ENCODE measurements around the gene DIP2C. TPM values are rescaled to one million over a fixed set of nuclear protein-coding genes. Genes with fewer than 3 reads are reported as not detected.
A peak's percentile ranks its signal among the peaks of the same experiment; 100 is the strongest.

DIP2C gene
- total RNA-seq, 1 donor from 2014 or later = 10.1 TPM

- Histone ChIP-seq H3K27ac (no peak overlapping the region), H3K27me3 (no peaks in the 10 kb centered on the region), H3K9ac (no peak overlapping the region), H3K4me2 (peak overlapping the region; percentile 49), H3K9me3 (ENCODE audit: low read depth) (no peaks in the 10 kb centered on the region), H4K20me1 (ENCODE audit: low read depth) (no peaks in the 10 kb centered on the region), H3K36me3 (no peaks in the 10 kb centered on the region), H3K4me1 (peaks cover 16% of the 10 kb centered on the region), H3K79me2 (ENCODE audit: low read depth) (no peaks in the 10 kb centered on the region), H3F3A (ENCODE audit: low read depth) (peaks cover 6% of the 10 kb centered on the region), H2AFZ (replicated peaks) (no peak overlapping the region), H3K4me3 (no peak overlapping the region)
- Mint-ChIP-seq H3K4me3 (no peak overlapping the region), H3K27me3 (ENCODE audit: insufficient read depth, low read depth) (peaks cover 2% of the 10 kb centered on the region), H3K9me3 (no peaks in the 10 kb centered on the region), H3K36me3 (peaks cover 29% of the 10 kb centered on the region), H3K4me1 (peaks cover 29% of the 10 kb centered on the region), H3K27ac (peak overlapping the region; percentile 46)
- peak; percentile 55 for TF ChIP-seq EZH2phosphoT487 (IDR thresholded peaks at IDR 0.05)
- TF ChIP-seq EZH2 (IDR thresholded peaks at IDR 0.05) = no peak
- peak; percentile 60 for DNase-seq (ENCODE audit: low spot score)
These were observed 315.8 kb downstream of the DIP2C start for GRCh38 chr10:373526-374309.

- Histone ChIP-seq H3F3A (ENCODE audit: low read depth) (no peaks in the 10 kb centered on the region), H4K20me1 (ENCODE audit: low read depth) (no peaks in the 10 kb centered on the region), H3K9ac (no peak overlapping the region), H2AFZ (replicated peaks) (no peak overlapping the region), H3K4me3 (no peak overlapping the region), H3K36me3 (no peaks in the 10 kb centered on the region), H3K9me3 (ENCODE audit: low read depth) (no peaks in the 10 kb centered on the region), H3K27ac (no peak overlapping the region), H3K27me3 (no peaks in the 10 kb centered on the region), H3K4me2 (peak overlapping the region; percentile 49), H3K79me2 (ENCODE audit: low read depth) (no peaks in the 10 kb centered on the region), H3K4me1 (peaks cover 16% of the 10 kb centered on the region)
- Mint-ChIP-seq H3K9me3 (no peaks in the 10 kb centered on the region), H3K4me1 (peaks cover 29% of the 10 kb centered on the region), H3K27ac (peak overlapping the region; percentile 2), H3K27me3 (ENCODE audit: insufficient read depth, low read depth) (peaks cover 2% of the 10 kb centered on the region), H3K36me3 (peaks cover 25% of the 10 kb centered on the region), H3K4me3 (no peak overlapping the region)
- DNase-seq (ENCODE audit: low spot score) = no peak
- TF ChIP-seq CTCF (IDR thresholded peaks at IDR 0.05) (no peak), EZH2phosphoT487 (IDR thresholded peaks at IDR 0.05) (no peak), EZH2 (IDR thresholded peaks at IDR 0.05) (no peak)
These were observed 316.5 kb downstream of the DIP2C start for GRCh38 chr10:373015-373414.

- Mint-ChIP-seq H3K9me3 (no peaks in the 10 kb centered on the region), H3K4me1 (peaks cover 29% of the 10 kb centered on the region), H3K36me3 (peaks cover 26% of the 10 kb centered on the region), H3K4me3 (no peak overlapping the region), H3K27ac (no peak overlapping the region), H3K27me3 (ENCODE audit: insufficient read depth, low read depth) (peaks cover 2% of the 10 kb centered on the region)
- H3K4me2 ChIP-seq = no peak overlapping the region
- no peak for DNase-seq (ENCODE audit: low spot score)
- no peak for TF ChIP-seq EZH2phosphoT487 (IDR thresholded peaks at IDR 0.05)
- TF ChIP-seq EZH2 (IDR thresholded peaks at IDR 0.05) = no peak
- H3K27ac ChIP-seq = no peak overlapping the region
- H2AFZ ChIP-seq (replicated peaks) = no peak overlapping the region
- H3K9ac ChIP-seq = no peak overlapping the region
- H3K79me2 ChIP-seq (ENCODE audit: low read depth) = no peaks in the 10 kb centered on the region
- H3K4me3 ChIP-seq = no peak overlapping the region
- H4K20me1 ChIP-seq (ENCODE audit: low read depth) = no peaks in the 10 kb centered on the region
- H3K27me3 ChIP-seq = no peaks in the 10 kb centered on the region
- H3K36me3 ChIP-seq = no peaks in the 10 kb centered on the region
- H3K9me3 ChIP-seq (ENCODE audit: low read depth) = no peaks in the 10 kb centered on the region
- no peaks in the 10 kb centered on the region for H3F3A ChIP-seq (ENCODE audit: low read depth)
- H3K4me1 ChIP-seq = peaks cover 16% of the 10 kb centered on the region
These were observed 316.9 kb downstream of the DIP2C start for GRCh38 chr10:372566-372965.

GRCh38 chr10:371515-371914 lies 318.0 kb downstream of the DIP2C start:
- H3K27ac Mint-ChIP-seq = no peak overlapping the region
- Histone ChIP-seq H3K79me2 (ENCODE audit: low read depth) (no peaks in the 10 kb centered on the region), H2AFZ (replicated peaks) (no peak overlapping the region), H3K27ac (no peak overlapping the region), H3K4me3 (no peak overlapping the region), H3K4me2 (no peak overlapping the region), H3F3A (ENCODE audit: low read depth) (no peaks in the 10 kb centered on the region), H3K9me3 (ENCODE audit: low read depth) (no peaks in the 10 kb centered on the region), H4K20me1 (ENCODE audit: low read depth) (no peaks in the 10 kb centered on the region), H3K27me3 (no peaks in the 10 kb centered on the region), H3K36me3 (no peaks in the 10 kb centered on the region), H3K4me1 (peaks cover 16% of the 10 kb centered on the region), H3K9ac (no peak overlapping the region)
- H3K4me1 Mint-ChIP-seq = peaks cover 33% of the 10 kb centered on the region
- H3K9me3 Mint-ChIP-seq = peaks cover 2% of the 10 kb centered on the region
- no peak for DNase-seq (ENCODE audit: low spot score)
- H3K27me3 Mint-ChIP-seq (ENCODE audit: insufficient read depth, low read depth) = no peaks in the 10 kb centered on the region
- no peak overlapping the region for H3K4me3 Mint-ChIP-seq
- TF ChIP-seq EZH2phosphoT487 (IDR thresholded peaks at IDR 0.05) = no peak
- no peak for TF ChIP-seq CTCF (IDR thresholded peaks at IDR 0.05)
- no peak for TF ChIP-seq EZH2 (IDR thresholded peaks at IDR 0.05)
- H3K36me3 Mint-ChIP-seq = peaks cover 32% of the 10 kb centered on the region

Measured in neural progenitor cell (in vitro differentiated cells).